ENCODE results near the gene PLCG2. TPM values are rescaled to one million over a fixed set of nuclear protein-coding genes. Genes with fewer than 3 reads are reported as not detected.

The PLCG2 gene
- total RNA-seq, 1 donor from 2014 or later: 47.6 TPM

DNA sequence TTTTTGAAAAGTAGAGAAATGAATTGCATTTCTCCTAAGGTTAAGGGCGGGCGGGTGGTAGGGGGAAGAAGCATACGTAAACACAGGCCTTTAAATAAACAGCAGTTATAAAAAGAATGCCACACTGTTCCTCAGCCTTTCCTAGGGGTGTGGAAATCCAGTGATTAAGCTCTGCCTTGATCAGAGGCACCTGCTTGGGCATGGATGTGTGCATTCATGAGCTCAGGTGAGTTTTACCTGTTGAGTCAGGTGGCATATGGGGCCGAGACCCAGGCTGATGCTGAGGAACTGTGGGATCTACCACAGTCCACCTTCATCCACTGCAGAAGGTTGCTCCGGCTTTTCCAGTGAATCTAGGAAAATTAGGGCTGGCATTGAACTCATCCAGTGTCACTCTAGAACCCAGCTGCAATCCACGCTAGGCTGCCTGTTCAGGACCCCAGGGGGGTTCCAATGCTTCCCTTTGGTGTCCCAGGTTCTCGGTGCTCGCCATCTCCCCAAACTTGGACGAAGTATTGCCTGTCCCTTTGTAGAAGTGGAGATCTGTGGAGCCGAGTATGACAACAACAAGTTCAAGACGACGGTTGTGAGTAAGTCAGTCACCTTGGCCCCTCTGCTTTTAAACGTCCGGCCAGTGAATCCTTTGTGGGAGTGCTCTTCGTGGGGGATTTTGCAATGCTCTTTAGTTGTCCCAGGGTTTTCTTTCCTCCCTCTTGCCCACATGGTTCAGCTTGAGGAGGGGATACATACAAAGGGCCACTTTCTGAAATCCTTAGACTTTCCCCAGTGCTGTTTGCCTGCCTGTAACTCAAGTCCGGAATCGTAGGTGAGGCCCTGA lies 159.5 kb downstream of the PLCG2 start:
- H3K36me3 ChIP-seq: peaks cover 16% of the 10 kb centered on the region
- no peak overlapping the region for H3K4me3 ChIP-seq
- TF ChIP-seq, protein P1, sequence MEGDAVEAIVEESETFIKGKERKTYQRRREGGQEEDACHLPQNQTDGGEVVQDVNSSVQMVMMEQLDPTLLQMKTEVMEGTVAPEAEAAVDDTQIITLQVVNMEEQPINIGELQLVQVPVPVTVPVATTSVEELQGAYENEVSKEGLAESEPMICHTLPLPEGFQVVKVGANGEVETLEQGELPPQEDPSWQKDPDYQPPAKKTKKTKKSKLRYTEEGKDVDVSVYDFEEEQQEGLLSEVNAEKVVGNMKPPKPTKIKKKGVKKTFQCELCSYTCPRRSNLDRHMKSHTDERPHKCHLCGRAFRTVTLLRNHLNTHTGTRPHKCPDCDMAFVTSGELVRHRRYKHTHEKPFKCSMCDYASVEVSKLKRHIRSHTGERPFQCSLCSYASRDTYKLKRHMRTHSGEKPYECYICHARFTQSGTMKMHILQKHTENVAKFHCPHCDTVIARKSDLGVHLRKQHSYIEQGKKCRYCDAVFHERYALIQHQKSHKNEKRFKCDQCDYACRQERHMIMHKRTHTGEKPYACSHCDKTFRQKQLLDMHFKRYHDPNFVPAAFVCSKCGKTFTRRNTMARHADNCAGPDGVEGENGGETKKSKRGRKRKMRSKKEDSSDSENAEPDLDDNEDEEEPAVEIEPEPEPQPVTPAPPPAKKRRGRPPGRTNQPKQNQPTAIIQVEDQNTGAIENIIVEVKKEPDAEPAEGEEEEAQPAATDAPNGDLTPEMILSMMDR (IDR thresholded peaks at IDR 0.05): no peak
- no peak overlapping the region for H3K27ac ChIP-seq
- intact Hi-C loops (cut with DNase I): no loop called here
- H3K27me3 ChIP-seq: no peaks in the 10 kb centered on the region
- DNase-seq (no peak), ATAC-seq (no peak)
- no peaks in the 10 kb centered on the region for H3K9me3 ChIP-seq
- H3K4me1 ChIP-seq: no peaks in the 10 kb centered on the region

GRCh38 chr16:81939164-81940056 lies 160.3 kb downstream of the PLCG2 start:
- Histone ChIP-seq H3K36me3 (peaks cover 16% of the 10 kb centered on the region), H3K9me3 (no peaks in the 10 kb centered on the region), H3K27me3 (no peaks in the 10 kb centered on the region), H3K27ac (no peak overlapping the region), H3K4me3 (no peak overlapping the region), H3K4me1 (no peaks in the 10 kb centered on the region)
- ATAC-seq (no peak), DNase-seq (no peak)
- intact Hi-C loops (cut with DNase I): no loop called here
- TF ChIP-seq, protein P1 (IDR thresholded peaks at IDR 0.05): no peak

- peaks cover 17% of the 10 kb centered on the region for H3K36me3 ChIP-seq
- intact Hi-C loops (cut with DNase I): no loop called here
These were observed 161.9 kb downstream of the PLCG2 start for GRCh38 chr16:81940781-81941560.

DNA sequence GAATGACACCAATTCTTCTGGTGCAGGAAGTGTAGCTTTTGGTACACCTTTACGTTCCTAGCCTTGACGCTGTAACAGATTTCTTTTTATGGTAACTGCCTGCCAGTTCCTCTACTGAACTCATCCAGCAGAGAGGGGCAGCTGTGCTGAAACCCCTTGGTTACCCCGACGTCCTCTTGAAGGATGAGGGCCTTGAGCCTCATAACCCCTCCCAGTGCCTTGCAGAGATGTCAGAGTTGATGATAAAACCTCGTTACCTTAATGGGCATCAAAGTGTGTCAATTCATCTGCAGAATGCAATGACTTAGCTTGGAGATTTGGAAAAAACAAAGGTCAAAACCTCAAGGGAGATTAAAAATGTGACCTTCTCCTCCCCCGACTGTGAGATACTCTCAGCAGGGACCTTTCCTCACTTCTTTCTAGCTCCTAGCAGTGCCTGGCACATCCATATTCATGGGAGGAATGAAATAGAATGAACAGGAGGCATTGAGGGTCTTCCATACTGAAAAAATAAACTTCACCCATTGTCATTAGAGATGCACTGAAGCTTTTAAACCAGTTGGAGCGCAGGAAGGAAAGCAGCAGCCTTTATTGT lies 163.0 kb downstream of the PLCG2 start:
- no peaks in the 10 kb centered on the region for H3K9me3 ChIP-seq
- no peaks in the 10 kb centered on the region for H3K4me1 ChIP-seq
- ATAC-seq (no peak), DNase-seq (no peak)
- H3K27me3 ChIP-seq: no peaks in the 10 kb centered on the region
- intact Hi-C loops (cut with DNase I): no loop called here
- H3K4me3 ChIP-seq: no peak overlapping the region
- TF ChIP-seq, protein P1 (IDR thresholded peaks at IDR 0.05): no peak
- H3K36me3 ChIP-seq: peaks cover 18% of the 10 kb centered on the region
- H3K27ac ChIP-seq: no peak overlapping the region

More at GRCh38 chr16:81940781-81941560, 161.9 kb downstream of the PLCG2 start:
- Histone ChIP-seq H3K27me3 (no peaks in the 10 kb centered on the region), H3K27ac (no peak overlapping the region), H3K4me1 (no peaks in the 10 kb centered on the region), H3K9me3 (no peaks in the 10 kb centered on the region), H3K4me3 (no peak overlapping the region)
- DNase-seq (no peak), ATAC-seq (peak; percentile 27)
- TF ChIP-seq, protein P1 (IDR thresholded peaks at IDR 0.05): peak; percentile 58

- H3K9me3 ChIP-seq: no peaks in the 10 kb centered on the region
- no peaks in the 10 kb centered on the region for H3K4me1 ChIP-seq
- H3K36me3 ChIP-seq: peaks cover 38% of the 10 kb centered on the region
- no peak overlapping the region for H3K4me3 ChIP-seq
- TF ChIP-seq, protein P1 (IDR thresholded peaks at IDR 0.05): no peak
- intact Hi-C loops (cut with DNase I): no loop called here
- ATAC-seq: no peak
- no peaks in the 10 kb centered on the region for H3K27me3 ChIP-seq
- no peak for DNase-seq
- no peak overlapping the region for H3K27ac ChIP-seq
These were observed 166.6 kb downstream of the PLCG2 start for GRCh38 chr16:81945665-81946064.

Data from upper lobe of right lung (tissue), 1 donor.